EL (cell line): ENCODE data around the gene SCNN1B.
"Not testable (repeated sequence)": the region's sequence is repeated elsewhere in the genome, so short reads cannot be mapped to it uniquely, and the experiment has no call there.

ENCODE experiments used
- DNase-seq: peaks from one replicate; pipeline ENCODE4 v3.0.0-alpha.2; 2016

Gene SCNN1B

DNA sequence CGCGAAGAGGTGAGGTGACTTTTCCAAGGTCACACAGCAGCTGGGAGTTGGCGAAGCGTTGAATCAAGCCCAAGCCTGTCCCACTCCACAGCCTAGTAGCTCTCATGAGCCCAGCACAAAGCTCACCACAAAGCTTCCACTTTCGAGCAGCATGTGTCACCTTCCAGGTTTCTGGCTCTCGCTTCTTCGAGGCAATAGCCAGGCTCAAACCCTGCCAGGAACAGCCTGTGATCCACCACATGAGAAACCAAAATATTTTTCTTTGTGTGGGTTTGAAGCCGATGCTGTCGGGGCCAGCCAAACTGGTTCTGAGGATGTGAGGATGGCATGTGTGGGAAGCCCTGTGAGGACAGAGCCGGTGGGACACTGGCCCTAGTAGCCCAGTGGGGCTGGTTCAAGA, 82.8 kb downstream of the SCNN1B start:
- DNase-seq, result no peak

DNA sequence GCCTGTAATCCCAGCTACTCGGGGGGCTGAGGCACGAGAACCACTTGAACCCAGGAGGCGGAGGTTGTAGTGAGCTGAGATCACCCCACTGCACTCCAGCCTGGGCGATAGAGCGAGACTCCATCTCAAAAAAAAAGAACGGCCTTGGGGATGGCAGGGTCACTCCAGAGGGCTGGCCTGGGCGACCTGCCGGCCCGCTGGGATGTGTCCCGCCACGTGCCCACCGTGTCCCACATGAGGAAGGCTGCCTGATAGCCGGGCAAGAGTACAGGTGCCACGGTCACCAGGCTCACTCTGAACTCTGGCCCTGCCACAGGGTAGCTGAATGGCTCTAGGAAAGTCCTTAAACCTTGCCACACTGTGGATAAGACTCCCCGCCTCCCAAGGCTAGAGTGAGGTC, 83.3 kb downstream of the SCNN1B start:
- no peak for DNase-seq

- no peak for DNase-seq
Observed at GRCh38 chr16:23387666-23388065, 85.6 kb downstream of the SCNN1B start.

GRCh38 chr16:23388786-23389185, 86.7 kb downstream of the SCNN1B start:
- DNase-seq, result no peak

GRCh38 chr16:23389201-23389600, 87.1 kb downstream of the SCNN1B start:
- DNase-seq, result no peak

GRCh38 chr16:23389936-23390335, 87.8 kb downstream of the SCNN1B start:
- DNase-seq, result not testable (repeated sequence)

DNA sequence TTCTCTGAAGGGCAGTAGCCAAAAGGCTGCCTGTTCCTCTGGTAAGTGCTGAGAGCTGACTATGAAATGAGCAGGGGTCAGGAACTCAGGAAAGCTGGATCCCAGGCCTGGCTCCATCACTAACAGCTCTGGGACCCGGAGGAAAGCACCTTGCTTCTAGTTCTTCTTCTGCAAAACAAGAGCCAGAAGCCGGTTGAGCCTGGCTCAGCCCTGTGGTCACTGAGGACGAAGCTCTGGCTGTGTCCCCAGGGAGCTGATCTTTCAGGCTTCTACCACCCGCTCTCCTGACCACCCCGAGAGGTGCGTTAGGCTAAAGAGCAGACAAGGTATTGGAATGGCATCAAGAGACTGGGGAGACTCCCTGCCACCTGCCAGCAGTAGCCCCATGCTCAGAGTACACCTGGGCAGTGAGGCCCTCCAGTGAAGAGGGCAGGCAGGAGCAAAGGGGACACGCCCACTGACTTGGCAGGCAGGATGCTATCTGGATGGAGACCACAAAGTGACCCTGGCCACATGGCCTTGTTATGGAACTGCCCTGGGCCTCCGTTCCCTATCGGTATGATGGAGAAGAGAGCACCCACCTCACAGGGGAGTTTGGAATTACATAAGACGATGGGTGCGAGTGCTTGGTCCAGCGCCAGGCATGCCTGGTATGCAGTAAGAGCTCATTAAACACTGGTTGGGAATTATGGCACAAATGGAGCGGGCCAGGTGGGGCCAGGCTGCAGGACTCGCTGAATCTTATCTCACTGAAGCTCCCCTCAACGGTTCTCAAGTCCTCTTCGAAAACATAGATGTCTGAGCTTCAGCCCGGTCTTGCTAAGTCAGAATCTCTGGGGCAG, 89.5 kb downstream of the SCNN1B start:
- DNase-seq, result no peak

DNA sequence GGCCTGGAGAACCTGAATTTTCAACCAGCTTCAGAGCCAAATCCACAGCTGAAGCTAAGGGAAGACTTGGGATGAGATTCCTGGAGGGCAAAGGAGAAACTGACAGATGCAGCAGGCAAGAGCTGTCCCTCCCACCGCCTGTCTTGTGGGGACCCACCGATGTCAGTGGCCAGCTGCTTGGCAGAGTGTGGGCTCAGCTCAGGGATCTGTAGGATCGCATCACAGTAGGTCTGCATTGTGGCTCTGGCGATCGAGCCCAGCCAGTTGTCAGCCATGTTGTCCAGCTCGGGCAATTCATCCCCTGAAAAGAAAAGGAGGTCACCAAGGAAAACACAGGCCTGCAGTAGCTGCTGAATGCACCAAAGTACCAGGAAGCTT, 90.1 kb downstream of the SCNN1B start:
- no peak for DNase-seq

DNA sequence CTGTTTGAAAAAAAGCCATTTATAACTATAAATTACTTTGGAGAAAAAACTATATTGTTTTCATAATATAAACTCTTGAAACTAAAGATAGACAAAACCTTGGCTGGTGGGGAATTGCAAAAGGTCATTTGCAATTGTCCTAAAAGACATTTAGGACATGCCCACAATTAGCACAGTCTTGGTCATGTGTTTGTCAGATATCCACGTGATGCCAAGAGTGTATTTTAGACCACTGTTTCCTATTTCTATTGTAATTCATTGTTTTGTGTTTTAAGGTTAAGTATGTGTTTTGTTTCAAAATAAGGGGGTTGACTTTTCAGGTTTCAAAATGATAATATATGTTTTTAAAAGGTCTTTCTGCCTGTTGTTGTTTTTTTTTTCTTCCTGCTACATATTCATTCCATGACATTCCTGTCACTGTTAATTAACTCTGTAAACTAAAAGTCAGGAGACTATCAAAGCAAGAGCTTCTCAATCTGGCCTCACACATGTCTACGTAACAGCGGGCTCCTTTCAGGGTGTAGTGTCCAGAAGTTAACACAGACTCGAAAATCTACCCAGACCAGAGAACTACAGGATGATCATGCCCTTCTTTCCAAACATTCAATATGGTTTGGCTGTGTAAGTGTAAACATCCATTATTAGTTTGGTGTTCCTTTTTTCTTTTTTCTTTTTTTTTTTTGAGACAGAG, 92.2 kb downstream of the SCNN1B start:
- no peak for DNase-seq

GRCh38 chr16:23395732-23396131, 93.6 kb downstream of the SCNN1B start:
- no peak for DNase-seq

GRCh38 chr16:23397464-23397863, 95.4 kb downstream of the SCNN1B start:
- no peak for DNase-seq

GRCh38 chr16:23398987-23399805, 97.1 kb downstream of the SCNN1B start:
- DNase-seq, result no peak

GRCh38 chr16:23400447-23400846, 98.3 kb downstream of the SCNN1B start:
- not testable (repeated sequence) for DNase-seq

DNA sequence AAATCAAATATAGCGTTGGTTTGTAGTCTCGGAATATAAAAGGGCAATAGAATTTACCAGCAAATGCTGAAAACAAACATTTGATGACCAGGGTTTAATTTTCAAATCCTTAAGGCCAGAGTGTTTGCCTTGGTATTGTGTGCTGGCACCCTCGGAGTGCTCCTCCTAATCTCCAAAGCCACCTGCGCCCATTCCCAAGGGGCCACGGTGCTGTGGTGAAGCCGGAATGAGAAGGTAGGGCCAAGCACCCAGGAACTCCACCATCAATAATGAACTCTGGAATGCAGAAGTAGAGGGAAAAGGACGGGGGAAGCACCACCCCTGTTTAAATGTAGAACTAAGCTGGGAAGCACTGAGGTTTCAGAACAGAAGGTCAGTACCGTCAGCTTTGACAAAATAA, 99.0 kb downstream of the SCNN1B start:
- DNase-seq, result no peak

DNA sequence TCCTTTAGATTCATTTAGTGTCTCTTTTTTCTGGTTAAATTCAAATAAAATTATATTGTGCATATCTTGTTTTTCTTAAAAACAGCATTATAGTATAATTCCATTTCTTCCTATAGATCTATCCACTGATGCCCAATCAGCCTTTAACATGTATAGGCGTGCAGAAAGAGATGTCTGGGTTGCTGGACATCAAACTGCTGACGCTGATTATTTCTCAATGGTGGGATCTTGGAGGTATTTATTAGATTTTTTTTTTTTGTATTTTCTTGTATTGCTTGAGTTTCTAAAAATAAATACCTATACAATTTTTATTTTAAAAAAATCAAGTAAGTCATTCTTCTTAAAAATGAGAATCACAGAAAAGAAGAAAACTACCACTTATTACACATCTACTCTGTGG, 100.0 kb downstream of the SCNN1B start:
- no peak for DNase-seq

- DNase-seq, result no peak
Observed at GRCh38 chr16:23403547-23403946, 101.4 kb downstream of the SCNN1B start.

DNA sequence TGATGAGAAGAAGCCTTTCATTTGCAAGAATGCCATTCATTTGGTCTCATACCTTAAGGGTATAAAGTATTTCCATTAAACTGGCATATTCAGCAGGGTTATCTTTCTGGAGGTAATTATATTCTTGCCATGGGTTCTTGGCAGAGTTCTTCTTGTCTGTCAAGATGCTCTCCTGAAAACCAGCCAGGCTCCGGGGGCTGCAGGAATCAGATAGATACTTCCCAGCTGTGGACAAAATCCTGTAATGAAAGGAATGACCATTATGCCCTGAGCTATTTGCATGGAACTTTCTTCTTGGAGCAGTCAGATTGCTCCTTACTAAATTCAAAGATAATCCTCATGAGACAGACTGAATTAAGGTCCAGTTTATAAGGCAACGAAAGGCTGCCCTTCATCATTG, 103.9 kb downstream of the SCNN1B start:
- DNase-seq, result no peak

DNA sequence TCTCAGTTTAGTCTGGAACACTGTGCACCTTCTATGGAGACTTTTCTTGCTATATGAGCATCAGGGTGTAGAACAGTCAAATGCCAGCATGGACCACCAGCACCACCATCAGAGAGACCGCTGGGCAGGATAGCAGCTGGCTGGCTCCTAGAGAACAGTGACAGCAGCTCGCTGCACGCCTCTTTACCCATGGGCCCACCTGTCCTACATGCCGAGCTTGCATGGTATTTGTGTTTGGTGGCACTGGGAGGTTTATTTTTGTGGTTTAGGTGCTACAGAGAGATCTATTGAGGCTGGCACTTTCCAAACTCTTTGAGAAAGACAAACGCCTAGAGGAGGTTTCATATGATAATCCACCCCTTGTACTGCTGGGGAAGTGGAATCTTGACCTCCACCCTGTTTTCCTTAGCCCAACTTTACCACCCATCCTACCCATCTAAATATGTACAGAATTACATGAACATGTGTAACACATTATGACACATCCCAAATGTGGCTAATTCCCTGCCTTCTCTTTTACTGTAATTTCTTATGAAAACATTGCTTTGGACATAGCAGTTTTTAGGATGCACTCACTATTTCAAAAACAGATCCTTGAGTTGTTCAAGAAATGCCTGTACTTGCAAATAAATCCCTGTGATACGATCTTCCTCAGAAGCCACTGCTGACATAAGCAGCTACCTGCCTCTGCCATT, 104.6 kb downstream of the SCNN1B start:
- no peak for DNase-seq

DNA sequence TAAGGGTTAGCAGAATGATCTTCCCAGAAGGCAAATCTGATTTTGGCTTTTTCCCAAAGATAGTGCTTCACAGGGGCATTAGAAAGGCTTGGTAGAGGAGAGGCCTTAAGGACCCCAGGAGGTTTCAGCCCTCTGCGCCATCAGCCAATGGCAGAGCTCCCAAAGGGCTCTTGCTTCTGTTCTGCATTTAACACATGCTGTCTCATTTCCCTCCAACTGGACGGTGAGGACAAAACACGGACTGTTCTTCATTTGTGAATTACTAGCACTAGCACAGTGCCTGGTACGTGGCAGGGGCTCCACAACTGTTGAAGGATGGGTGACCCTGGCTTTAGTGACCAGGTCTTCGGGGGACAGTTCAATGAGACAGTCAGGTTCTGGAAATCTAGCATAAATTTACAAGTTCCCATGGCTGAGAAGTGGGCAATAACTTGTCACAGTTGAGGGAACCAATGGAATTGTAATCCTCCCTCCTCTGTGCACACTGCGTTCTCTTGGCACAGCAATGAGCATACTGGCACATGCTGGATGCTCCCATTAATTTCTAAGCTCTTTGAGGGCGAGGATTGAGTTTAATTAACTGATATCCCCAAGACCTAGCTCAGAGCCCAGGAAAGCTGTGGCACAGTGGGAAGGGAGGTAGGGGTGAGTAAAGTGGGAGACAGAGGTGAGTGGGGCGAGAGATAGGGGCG, 105.5 kb downstream of the SCNN1B start:
- DNase-seq, result no peak

- DNase-seq, result no peak
Observed at GRCh38 chr16:23408242-23408822, 106.2 kb downstream of the SCNN1B start.

DNA sequence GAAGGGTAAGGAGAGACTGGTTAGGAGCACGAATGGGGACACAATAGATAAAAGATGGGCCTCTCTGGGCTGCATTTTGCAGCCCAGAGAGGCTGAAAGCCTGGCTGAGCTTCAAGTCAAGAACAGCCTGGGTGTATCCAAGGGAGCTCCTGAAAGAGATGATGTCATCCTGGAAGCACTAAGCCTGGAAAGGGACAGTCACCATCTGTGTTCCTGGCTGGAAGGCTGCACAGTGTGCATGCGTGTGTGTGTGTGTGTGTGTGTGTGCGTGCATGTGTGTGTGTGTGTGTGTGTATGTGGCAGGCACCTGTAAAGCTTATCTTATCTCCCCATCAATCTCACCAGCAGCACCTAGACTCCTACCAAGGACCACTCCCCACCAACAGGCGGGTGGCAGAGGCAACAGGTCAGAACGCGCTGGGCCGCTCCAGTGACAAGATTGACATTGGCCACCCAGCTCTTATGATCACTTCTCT, 106.8 kb downstream of the SCNN1B start:
- peak; percentile 70 for DNase-seq

- no peak for DNase-seq
Observed at GRCh38 chr16:23409522-23409921, 107.4 kb downstream of the SCNN1B start.
